HG03442 (cell line): ENCODE data around the gene IGSF8.
"Not testable (repeated sequence)": the region's sequence is repeated elsewhere in the genome, so short reads cannot be mapped to it uniquely, and the experiment has no call there.

Experiments
- ATAC-seq: cut with Tn5 transposase; IDR thresholded peaks from one replicate; pipeline ENCODE4 v1.9.1; 2021; ENCODE audit warnings: mild to moderate bottlenecking, moderate library complexity; ENCODE audit not compliant: unreplicated experiment

The IGSF8 gene

GRCh38 chr1:160069460-160070231 lies 28.8 kb downstream of the IGSF8 start, which contains the start of gene KCNJ10:
Gene KCNJ10 (minus strand): TSS chr1:160070160. CDS start chr1:160042532, 27,628 bp downstream.
- no peak for ATAC-seq

- no peak for ATAC-seq
These were observed 30.2 kb downstream of the IGSF8 start for GRCh38 chr1:160068225-160068624.

- ATAC-seq, result no peak
These were observed 31.3 kb downstream of the IGSF8 start for GRCh38 chr1:160066829-160067745.

DNA sequence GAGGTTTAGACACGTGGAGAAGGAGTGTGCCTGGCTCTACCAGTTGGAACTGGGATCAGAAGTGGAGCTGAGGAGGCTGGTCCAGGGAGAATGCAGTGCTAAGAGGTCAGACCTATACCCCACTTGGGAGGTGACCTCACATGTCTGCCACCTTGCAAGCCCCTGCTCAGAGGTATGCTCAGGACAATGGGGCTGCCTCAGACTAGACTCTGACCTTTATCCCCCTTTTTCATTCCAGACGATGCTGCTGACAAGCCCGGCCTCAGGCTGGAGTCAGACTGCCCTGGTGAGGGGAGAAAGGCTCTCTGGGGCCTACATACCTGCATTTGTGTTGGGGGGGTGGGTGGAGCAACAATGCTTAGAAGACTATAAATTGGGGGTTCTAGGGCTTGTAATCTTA lies 33.7 kb downstream of the IGSF8 start:
- no peak for ATAC-seq

GRCh38 chr1:160064164-160064563 lies 34.3 kb downstream of the IGSF8 start:
- ATAC-seq, result no peak

DNA sequence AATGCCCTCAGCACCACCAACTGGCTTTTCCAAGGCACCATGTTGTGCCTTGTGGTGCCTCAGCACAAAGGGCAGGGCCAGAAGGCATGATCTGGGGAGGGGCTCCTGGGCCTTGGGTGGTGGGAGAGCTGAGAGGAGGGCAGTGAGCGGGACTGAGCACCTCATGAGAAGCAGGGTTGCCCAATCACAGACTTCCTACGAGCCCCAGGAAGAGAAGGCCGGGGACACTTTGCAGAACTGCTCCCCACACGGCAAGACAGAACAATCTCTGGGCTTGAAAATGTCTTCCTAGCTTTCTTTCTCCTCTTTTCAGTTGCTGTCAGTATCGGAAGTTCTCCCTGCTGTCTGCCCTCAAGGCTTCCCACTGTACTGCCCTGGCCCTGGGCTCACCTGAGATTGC lies 35.2 kb downstream of the IGSF8 start:
- no peak for ATAC-seq

- no peak for ATAC-seq
These were observed 36.2 kb downstream of the IGSF8 start for GRCh38 chr1:160062230-160062532.

DNA sequence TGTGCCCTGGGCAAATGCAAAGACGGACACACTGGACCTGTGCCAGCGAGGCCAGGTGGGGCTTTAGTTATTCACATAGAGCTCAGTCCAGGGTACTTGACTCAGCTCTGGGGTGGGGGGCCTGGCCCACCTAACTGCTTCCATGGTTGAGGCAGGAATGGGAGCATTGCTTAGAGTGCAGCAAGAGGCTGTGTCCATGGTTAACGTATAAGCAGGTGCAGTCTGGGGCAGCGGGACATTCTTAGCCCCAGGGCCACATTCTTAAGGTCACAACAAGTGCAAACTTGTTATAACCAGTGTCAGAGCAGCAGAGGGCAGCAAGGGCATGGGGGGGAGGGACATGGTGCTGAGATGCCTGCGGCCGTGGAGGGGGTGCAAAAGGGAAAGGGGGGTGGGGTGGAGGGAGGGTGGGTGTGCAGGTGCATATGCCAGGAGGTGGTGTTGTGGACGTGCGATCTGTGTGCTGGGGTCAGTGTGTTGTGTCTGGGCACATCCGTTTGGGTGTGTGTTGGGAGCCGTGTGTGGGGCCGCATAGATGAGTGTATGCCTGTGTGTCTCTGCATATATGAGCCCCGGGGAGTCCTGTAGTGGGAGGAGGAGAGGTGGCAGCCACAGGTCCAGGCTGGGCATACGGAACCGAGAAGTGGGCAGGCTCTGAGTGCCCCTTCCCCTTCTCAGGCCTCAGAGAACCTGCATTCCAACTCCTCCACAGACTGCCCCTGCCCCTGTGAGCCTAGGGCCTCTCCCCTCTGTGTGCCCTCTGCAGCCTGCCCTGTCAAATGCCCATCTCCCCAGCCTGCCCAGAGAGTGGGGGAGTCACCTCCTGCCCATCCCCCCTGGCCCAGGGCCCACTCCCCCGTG lies 36.8 kb downstream of the IGSF8 start:
- ATAC-seq, result no peak

GRCh38 chr1:160058087-160058486 lies 40.3 kb downstream of the IGSF8 start:
- no peak for ATAC-seq

GRCh38 chr1:160056648-160057169 lies 41.7 kb downstream of the IGSF8 start:
- ATAC-seq, result no peak

DNA sequence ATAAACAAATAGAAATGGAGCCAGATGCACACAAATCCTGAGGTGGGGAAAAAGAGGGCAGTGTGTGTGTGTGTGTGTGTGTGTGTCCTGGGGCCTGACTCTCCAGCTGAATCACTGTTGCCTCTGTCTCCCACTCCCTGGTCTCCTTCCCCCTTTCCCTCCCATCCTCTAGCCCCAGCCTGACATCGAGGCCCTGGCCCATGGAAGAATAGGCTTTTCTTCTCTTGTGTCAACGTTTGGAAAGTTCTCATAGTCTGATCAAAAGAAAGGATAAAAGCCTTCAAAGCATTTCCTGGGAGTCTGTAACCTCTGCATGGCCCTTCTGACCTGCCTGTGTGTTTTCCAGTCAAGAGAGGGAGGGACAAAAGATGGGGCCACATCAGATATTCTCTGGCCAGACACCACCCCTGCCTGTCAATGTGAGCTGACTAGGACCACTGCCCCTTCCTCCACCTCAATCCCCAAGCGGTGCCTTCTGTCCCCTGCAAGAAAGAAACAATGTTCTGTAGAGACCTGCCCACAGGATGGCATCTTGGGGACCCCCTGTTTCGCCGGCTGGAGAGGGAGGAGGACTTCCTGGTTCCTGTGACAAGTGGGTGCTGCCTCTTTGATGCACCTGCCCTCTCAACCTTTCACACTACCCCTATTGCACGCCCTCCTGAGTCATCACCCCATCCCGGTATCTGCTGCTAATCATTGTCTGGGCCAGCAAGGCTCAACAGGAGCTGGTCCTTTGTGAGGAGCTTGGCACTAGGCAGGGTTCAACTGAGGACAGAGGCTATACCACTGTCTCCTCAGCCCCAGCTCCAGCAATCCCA lies 44.7 kb downstream of the IGSF8 start:
- no peak for ATAC-seq

DNA sequence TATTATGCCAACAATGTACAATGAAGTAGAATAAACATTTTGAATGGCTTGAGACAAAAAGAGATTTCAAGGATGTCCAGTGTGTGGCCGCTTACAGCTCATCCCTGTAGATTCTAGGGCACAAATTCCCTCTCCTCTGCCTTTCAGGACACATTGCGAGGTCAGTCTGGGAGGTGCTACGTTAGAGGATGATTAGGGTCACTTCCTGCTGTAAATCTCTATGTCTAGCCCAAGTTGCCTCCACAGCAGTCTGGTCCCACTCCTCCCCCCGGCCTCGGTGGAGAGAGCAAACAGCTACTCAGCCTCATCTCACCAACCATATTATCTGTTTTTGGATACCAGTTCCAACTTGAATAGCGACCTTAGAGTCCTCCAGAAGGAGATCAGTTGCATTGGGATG lies 45.5 kb downstream of the IGSF8 start:
- no peak for ATAC-seq

DNA sequence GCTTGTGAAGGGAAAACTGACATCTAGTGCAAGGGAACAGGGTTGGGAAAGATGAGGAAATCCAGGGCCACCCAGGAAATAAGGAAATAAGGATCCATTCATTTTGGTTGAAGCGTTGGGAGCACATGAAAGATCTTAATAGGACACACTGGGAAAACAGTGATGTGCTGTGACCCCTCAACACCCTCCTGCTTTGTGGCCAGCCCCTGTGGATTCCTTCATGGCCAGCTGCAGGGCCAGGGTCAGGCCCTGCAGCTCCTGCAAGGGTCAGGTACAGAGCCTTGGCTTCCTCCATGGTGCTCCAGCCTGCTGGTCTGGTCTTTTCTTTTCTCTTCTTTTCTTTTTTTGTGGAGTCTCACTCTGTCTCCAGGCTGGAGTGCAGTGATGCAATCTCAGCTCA lies 47.8 kb downstream of the IGSF8 start:
- no peak for ATAC-seq

- ATAC-seq, result not testable (repeated sequence)
These were observed 48.2 kb downstream of the IGSF8 start for GRCh38 chr1:160050182-160050581.

DNA sequence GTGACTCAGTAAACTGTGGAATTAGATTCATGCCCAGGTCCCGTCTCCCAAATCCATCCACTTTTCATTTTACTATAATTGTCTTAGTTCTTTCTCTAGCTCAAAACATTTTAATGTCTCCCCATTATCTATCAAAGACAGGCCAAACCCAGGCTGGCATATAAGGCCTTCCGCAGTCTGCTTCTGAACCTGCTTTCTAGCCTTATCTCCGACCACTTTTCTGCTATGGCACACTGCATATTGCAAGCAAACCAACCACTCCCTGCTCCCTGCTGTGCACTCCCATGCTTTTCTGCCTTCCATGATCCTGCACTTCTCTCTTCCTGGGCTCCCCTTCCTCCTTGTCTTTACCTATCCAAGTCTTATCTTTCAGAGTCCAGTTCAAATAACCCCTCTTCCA lies 49.3 kb downstream of the IGSF8 start:
- no peak for ATAC-seq

- ATAC-seq, result no peak
These were observed 50.1 kb downstream of the IGSF8 start for GRCh38 chr1:160048335-160048734.

- peak; percentile 25 for ATAC-seq
These were observed 51.1 kb downstream of the IGSF8 start for GRCh38 chr1:160047111-160047991.

DNA sequence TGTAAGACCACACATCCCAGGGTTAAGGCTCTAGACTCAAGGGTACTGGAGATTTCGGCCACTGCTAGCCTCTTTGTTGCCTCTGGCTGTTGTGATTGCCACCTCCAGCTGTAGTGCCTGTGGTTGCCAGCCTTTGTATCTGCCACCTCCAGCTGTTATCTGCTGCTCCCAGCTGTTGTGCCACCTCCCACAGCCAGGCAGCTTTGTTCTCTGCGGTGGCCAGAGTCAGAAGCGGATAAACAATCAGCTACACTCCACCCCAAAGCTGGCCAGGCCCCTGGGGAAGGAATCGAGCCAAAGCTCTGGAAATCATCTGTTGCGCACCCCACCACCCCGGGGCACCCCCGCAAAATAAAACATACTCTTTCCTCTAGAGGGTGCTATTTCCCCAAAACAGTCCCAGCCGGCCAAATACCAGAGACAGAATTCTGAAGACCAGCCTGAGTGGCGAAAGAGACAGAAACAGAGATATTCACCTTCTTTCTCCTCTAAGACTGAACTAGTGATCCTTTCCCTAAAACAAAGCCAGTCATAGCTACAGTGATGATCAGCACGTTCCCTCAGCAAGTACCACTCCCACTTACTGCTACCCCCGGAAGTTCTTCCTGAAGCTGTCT lies 51.8 kb downstream of the IGSF8 start:
- ATAC-seq, result peak; percentile 72

- ATAC-seq, result no peak
These were observed 52.8 kb downstream of the IGSF8 start for GRCh38 chr1:160045653-160046052.
